NCI-H2196 (cell line): ENCODE measurements around the gene ADAMTS3.

Experiments used
- DNase-seq: peaks from one replicate; lab custom pipeline; 2025; ENCODE audit not compliant: unreplicated experiment; lab: John Stamatoyannopoulos, UW

The ADAMTS3 gene

GRCh38 chr4:72418458-72418857 is 150.6 kb downstream of the ADAMTS3 start:
- no peak for DNase-seq

- no peak for DNase-seq
These were observed 158.9 kb downstream of the ADAMTS3 start for GRCh38 chr4:72410158-72410557.

GRCh38 chr4:72408568-72408967 is 160.5 kb downstream of the ADAMTS3 start:
- no peak for DNase-seq

GRCh38 chr4:72405417-72405816 is 163.6 kb downstream of the ADAMTS3 start:
- no peak for DNase-seq

GRCh38 chr4:72397314-72397713 is 171.7 kb downstream of the ADAMTS3 start:
- no peak for DNase-seq

GRCh38 chr4:72394012-72394663 is 174.9 kb downstream of the ADAMTS3 start:
- no peak for DNase-seq

- DNase-seq, result no peak
These were observed 177.7 kb downstream of the ADAMTS3 start for GRCh38 chr4:72391281-72391680.

GRCh38 chr4:72390409-72390808 is 178.6 kb downstream of the ADAMTS3 start:
- DNase-seq, result no peak

GRCh38 chr4:72388521-72388920 is 180.5 kb downstream of the ADAMTS3 start:
- no peak for DNase-seq

GRCh38 chr4:72387959-72388358 is 181.1 kb downstream of the ADAMTS3 start:
- DNase-seq, result no peak

GRCh38 chr4:72383439-72383838 is 185.6 kb downstream of the ADAMTS3 start:
- no peak for DNase-seq

- no peak for DNase-seq
These were observed 190.1 kb downstream of the ADAMTS3 start for GRCh38 chr4:72378901-72379300.

- DNase-seq, result no peak
These were observed 191.4 kb downstream of the ADAMTS3 start for GRCh38 chr4:72377491-72378194.

- no peak for DNase-seq
These were observed 192.1 kb downstream of the ADAMTS3 start for GRCh38 chr4:72376901-72377300.

- DNase-seq, result no peak
These were observed 193.8 kb downstream of the ADAMTS3 start for GRCh38 chr4:72375073-72375736.

GRCh38 chr4:72374159-72374558 is 194.9 kb downstream of the ADAMTS3 start:
- DNase-seq, result no peak

GRCh38 chr4:72366601-72367000 is 202.4 kb downstream of the ADAMTS3 start:
- no peak for DNase-seq

- DNase-seq, result no peak
These were observed 203.0 kb downstream of the ADAMTS3 start for GRCh38 chr4:72365981-72366380.

GRCh38 chr4:72365016-72365415 is 204.0 kb downstream of the ADAMTS3 start:
- DNase-seq, result no peak

- no peak for DNase-seq
These were observed 208.9 kb downstream of the ADAMTS3 start for GRCh38 chr4:72360075-72360474.

- no peak for DNase-seq
These were observed 210.5 kb downstream of the ADAMTS3 start for GRCh38 chr4:72358483-72358882.

- DNase-seq, result no peak
These were observed 211.1 kb downstream of the ADAMTS3 start for GRCh38 chr4:72357908-72358307.
